GM21447 (cell line): ENCODE measurements around the gene KCTD12.
"Not testable (repeated sequence)": the region's sequence is repeated elsewhere in the genome, so short reads cannot be mapped to it uniquely, and the experiment has no call there.

Experiments
- ATAC-seq: cut with Tn5 transposase; IDR thresholded peaks from one replicate; pipeline ENCODE4 v1.9.1; 2021; ENCODE audit not compliant: unreplicated experiment

KCTD12 gene

GRCh38 chr13:76886292-76887075, at the start of gene KCTD12:
KCTD12 (minus strand) TSS chr13:76886405; CDS start chr13:76886148, 257 bp downstream.
- ATAC-seq, result peak; percentile 55

GRCh38 chr13:76934671-76935070, 48.5 kb upstream of the KCTD12 start:
- ATAC-seq, result no peak

- no peak for ATAC-seq
These were observed 45.9 kb upstream of the KCTD12 start for GRCh38 chr13:76932076-76932475.

- no peak for ATAC-seq
These were observed 43.7 kb upstream of the KCTD12 start for GRCh38 chr13:76929851-76930374.

GRCh38 chr13:76929320-76929719, 43.1 kb upstream of the KCTD12 start:
- no peak for ATAC-seq

GRCh38 chr13:76928456-76928855, 42.3 kb upstream of the KCTD12 start:
- no peak for ATAC-seq

- no peak for ATAC-seq
These were observed 41.8 kb upstream of the KCTD12 start for GRCh38 chr13:76927955-76928354.

- no peak for ATAC-seq
These were observed 38.9 kb upstream of the KCTD12 start for GRCh38 chr13:76925115-76925514.

GRCh38 chr13:76921516-76921915, 35.3 kb upstream of the KCTD12 start:
- no peak for ATAC-seq

GRCh38 chr13:76917755-76918481, 31.7 kb upstream of the KCTD12 start:
- ATAC-seq, result not testable (repeated sequence)

- no peak for ATAC-seq
These were observed 30.9 kb upstream of the KCTD12 start for GRCh38 chr13:76917095-76917494.

GRCh38 chr13:76913898-76914297, 27.7 kb upstream of the KCTD12 start:
- ATAC-seq, result no peak

- ATAC-seq, result no peak
These were observed 26.3 kb upstream of the KCTD12 start for GRCh38 chr13:76912476-76912875.

GRCh38 chr13:76904507-76904906, 18.3 kb upstream of the KCTD12 start:
- no peak for ATAC-seq

GRCh38 chr13:76903544-76904162, 17.4 kb upstream of the KCTD12 start:
- peak; percentile 87 for ATAC-seq

- not testable (repeated sequence) for ATAC-seq
These were observed 12.9 kb upstream of the KCTD12 start for GRCh38 chr13:76899066-76899465.

GRCh38 chr13:76897171-76897570, 11.0 kb upstream of the KCTD12 start:
- ATAC-seq, result not testable (repeated sequence)

GRCh38 chr13:76894401-76895110, 8.4 kb upstream of the KCTD12 start:
- ATAC-seq, result peak; percentile 71

GRCh38 chr13:76892488-76892887, 6.3 kb upstream of the KCTD12 start:
- no peak for ATAC-seq

- ATAC-seq, result no peak
These were observed 3.8 kb upstream of the KCTD12 start for GRCh38 chr13:76890021-76890420.

- no peak for ATAC-seq
These were observed 3.0 kb upstream of the KCTD12 start for GRCh38 chr13:76889254-76889653.
